ENCODE data around the gene STK32B. TPM values are rescaled to one million over a fixed set of nuclear protein-coding genes. Genes with fewer than 3 reads are reported as not detected.

The STK32B gene
- total and polyA plus RNA-seq, 12 donors: 0.12 to 0.68 (median 0.34) TPM

- no peaks in the 10 kb centered on the region for H3K4me1 ChIP-seq
- DNase-seq (no peak), ATAC-seq (no peak)
- 73 to 100% methylated on average over 1 of the region's 1 CpG for WGBS, 2 donors
- H3K27me3 ChIP-seq: no peaks in the 10 kb centered on the region
- no peak overlapping the region for H3K4me3 ChIP-seq
- H3K9me3 ChIP-seq: peaks cover 0 to 31% (median 10%) of the 10 kb centered on the region in 11 donors
- intact Hi-C loops (cut with DNase I): no loop called here
- H3K27ac ChIP-seq: no peak overlapping the region
- TF ChIP-seq, protein P1, sequence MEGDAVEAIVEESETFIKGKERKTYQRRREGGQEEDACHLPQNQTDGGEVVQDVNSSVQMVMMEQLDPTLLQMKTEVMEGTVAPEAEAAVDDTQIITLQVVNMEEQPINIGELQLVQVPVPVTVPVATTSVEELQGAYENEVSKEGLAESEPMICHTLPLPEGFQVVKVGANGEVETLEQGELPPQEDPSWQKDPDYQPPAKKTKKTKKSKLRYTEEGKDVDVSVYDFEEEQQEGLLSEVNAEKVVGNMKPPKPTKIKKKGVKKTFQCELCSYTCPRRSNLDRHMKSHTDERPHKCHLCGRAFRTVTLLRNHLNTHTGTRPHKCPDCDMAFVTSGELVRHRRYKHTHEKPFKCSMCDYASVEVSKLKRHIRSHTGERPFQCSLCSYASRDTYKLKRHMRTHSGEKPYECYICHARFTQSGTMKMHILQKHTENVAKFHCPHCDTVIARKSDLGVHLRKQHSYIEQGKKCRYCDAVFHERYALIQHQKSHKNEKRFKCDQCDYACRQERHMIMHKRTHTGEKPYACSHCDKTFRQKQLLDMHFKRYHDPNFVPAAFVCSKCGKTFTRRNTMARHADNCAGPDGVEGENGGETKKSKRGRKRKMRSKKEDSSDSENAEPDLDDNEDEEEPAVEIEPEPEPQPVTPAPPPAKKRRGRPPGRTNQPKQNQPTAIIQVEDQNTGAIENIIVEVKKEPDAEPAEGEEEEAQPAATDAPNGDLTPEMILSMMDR (IDR thresholded peaks at IDR 0.05): no peak
- no peaks in the 10 kb centered on the region for H3K36me3 ChIP-seq
Measured at GRCh38 chr4:5222951-5223350, 171.7 kb downstream of the STK32B start.

DNA sequence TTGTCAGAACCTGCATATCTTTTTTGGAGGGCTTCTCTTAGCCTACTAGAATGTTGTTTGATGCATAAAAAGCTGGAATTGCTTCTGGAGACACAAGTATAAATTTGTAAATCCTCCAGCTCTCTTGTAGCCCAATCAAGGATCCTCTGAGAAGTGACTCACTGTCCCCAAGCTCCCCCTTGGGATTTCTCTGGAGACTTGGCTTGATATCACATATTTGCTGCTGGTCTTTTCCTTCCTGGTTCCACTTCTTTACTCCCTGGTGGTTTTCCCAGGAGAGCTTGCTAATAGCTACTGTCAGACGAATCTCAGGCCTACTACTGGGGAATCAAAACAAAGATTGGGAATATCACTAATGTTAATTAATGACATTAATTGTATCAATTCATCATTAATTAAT is 173.1 kb downstream of the STK32B start:
- H3K4me1 ChIP-seq: no peaks in the 10 kb centered on the region
- ATAC-seq (no peak), DNase-seq (no peak)

GRCh38 chr4:5232549-5232948 is 181.3 kb downstream of the STK32B start:
- Histone ChIP-seq H3K4me1 (no peaks in the 10 kb centered on the region), H3K4me3 (no peak overlapping the region), H3K36me3 (no peaks in the 10 kb centered on the region), H3K9me3 (no peaks in the 10 kb centered on the region), H3K27ac (no peak overlapping the region), H3K27me3 (peaks cover 0 to 11% (median 0%) of the 10 kb centered on the region in 7 donors)
- intact Hi-C loops (cut with DNase I): no loop called here
- DNase-seq: no peak
- ATAC-seq: no peak
- TF ChIP-seq, protein P1 (IDR thresholded peaks at IDR 0.05): no peak
- 50 to 80% methylated on average over 1 of the region's 1 CpG for WGBS, 2 donors

More for the DNA sequence above, 173.1 kb downstream of the STK32B start:
- TF ChIP-seq, protein P1 (IDR thresholded peaks at IDR 0.05): no peak
- Histone ChIP-seq H3K4me3 (no peak overlapping the region), H3K27ac (no peak overlapping the region), H3K9me3 (peaks cover 0 to 31% (median 10%) of the 10 kb centered on the region in 11 donors), H3K27me3 (no peaks in the 10 kb centered on the region), H3K36me3 (no peaks in the 10 kb centered on the region)
- intact Hi-C loops (cut with DNase I): no loop called here
- 33 to 38% methylated on average over 1 of the region's 1 CpG for WGBS, 2 donors

DNA sequence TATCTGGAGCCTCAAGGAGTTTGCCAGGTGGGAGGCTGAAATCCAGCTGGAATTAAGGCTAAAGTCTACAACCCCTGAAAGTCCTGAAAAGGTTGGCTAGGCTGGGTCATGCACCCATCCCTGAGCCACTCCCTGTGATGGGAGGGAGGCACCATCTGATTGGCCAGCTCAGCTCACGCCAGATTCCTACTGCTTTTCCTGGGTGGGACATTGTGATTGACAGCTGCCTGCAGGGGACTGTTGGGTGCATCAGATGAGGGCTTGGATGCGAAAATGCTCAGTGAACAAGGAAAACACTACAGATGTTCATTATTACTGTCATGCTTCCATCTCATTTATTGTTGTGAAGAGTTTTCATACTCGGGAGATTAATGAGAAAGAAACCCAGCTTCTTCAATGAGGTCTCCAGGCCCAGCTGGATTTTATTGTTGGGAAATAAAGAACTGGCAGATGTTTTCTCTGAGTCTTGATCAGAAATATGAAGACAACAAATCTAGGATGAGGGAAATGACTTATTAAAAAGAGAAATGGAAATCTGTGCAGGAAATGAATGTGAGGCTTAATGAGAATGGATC is 185.9 kb downstream of the STK32B start:
- Histone ChIP-seq H3K27ac (no peak overlapping the region), H3K27me3 (peaks cover 0 to 5% (median 0%) of the 10 kb centered on the region in 7 donors), H3K4me1 (no peaks in the 10 kb centered on the region), H3K36me3 (no peaks in the 10 kb centered on the region), H3K9me3 (peaks cover 0 to 4% (median 0%) of the 10 kb centered on the region in 11 donors), H3K4me3 (no peak overlapping the region)
- ATAC-seq (no peak), DNase-seq (no peak)
- 67 to 76% methylated on average over 3 of the region's 3 CpGs for WGBS, 2 donors
- TF ChIP-seq, protein P1 (IDR thresholded peaks at IDR 0.05): no peak
- intact Hi-C loops (cut with DNase I): no loop called here

Measured in heart right ventricle (tissue), 16 donors.